MM.1S (cell line): ENCODE data around the gene RNF123.

ENCODE experiments used
- DNase-seq: peaks from one replicate; pipeline ENCODE4 v3.0.0-alpha.2; 2015
- H2AFZ ChIP-seq: fragments of 300-600 bp; sonication (generic); 2 replicates; pipeline ENCODE4 v1.6.0; 2016; ENCODE audit warnings: antibody characterized with exemption, low read length
- H3F3A ChIP-seq: fragments of 300-600 bp; sonication (generic); 2 replicates; pipeline ENCODE4 v1.6.1; 2016; ENCODE audit warnings: mild to moderate bottlenecking, antibody characterized with exemption, low read length, moderate library complexity, mixed read lengths; ENCODE audit not compliant: insufficient read depth
- H3K27ac ChIP-seq: fragments of 300-600 bp; sonication (generic); 2 replicates; pipeline ENCODE4 v1.5.1; 2016; ENCODE audit warnings: mild to moderate bottlenecking, low read length
- H3K27me3 ChIP-seq: fragments of 300-600 bp; sonication (generic); replicated peaks from 2 replicates; pipeline ENCODE4 v1.6.0; 2016; ENCODE audit warnings: low read length; ENCODE audit not compliant: insufficient read depth
- H3K36me3 ChIP-seq: fragments of 300-600 bp; sonication (generic); replicated peaks from 2 replicates; pipeline ENCODE4 v1.6.1; 2016; ENCODE audit warnings: mild to moderate bottlenecking, low read length, mixed read lengths; ENCODE audit not compliant: insufficient read depth
- H3K4me1 ChIP-seq: fragments of 300-600 bp; sonication (generic); 2 replicates; pipeline ENCODE4 v1.6.1; 2016; ENCODE audit warnings: low read length, mixed read lengths
- H3K4me2 ChIP-seq: fragments of 300-600 bp; sonication (generic); 2 replicates; pipeline ENCODE4 v1.6.0; 2016; ENCODE audit warnings: low read depth, low read length
- H3K4me3 ChIP-seq: fragments of 300-600 bp; sonication (generic); 2 replicates; pipeline ENCODE4 v1.5.1; 2016; ENCODE audit warnings: low read length, mixed read lengths
- H3K79me2 ChIP-seq: fragments of 300-600 bp; sonication (generic); 2 replicates; pipeline ENCODE4 v1.6.1; 2016; ENCODE audit warnings: mixed run types, low read length, mixed read lengths
- H3K9ac ChIP-seq: fragments of 300-600 bp; sonication (generic); 2 replicates; pipeline ENCODE4 v1.6.1; 2016; ENCODE audit warnings: low read length, mixed read lengths
- H3K9me2 ChIP-seq: fragments of 300-600 bp; sonication (generic); replicated peaks from 2 replicates; pipeline ENCODE4 v1.6.1; 2016; ENCODE audit warnings: mild to moderate bottlenecking, low read length, mixed read lengths; ENCODE audit not compliant: insufficient read depth
- H3K9me3 ChIP-seq: fragments of 300-600 bp; sonication (generic); replicated peaks from 2 replicates; pipeline ENCODE4 v1.6.1; 2016; ENCODE audit warnings: mild to moderate bottlenecking, low read length, mixed read lengths; ENCODE audit not compliant: insufficient read depth
- H4K20me1 ChIP-seq: fragments of 300-600 bp; sonication (generic); 2 replicates; pipeline ENCODE4 v1.6.1; 2016; ENCODE audit warnings: mild to moderate bottlenecking, low read length, moderate library complexity, mixed read lengths; ENCODE audit not compliant: insufficient read depth
- EZH2 ChIP-seq: fragments of 300-600 bp; sonication (generic); optimal IDR thresholded peaks from 2 replicates; pipeline ENCODE3; 2017; ENCODE audit warnings: low read depth, mild to moderate bottlenecking, antibody characterized with exemption, low read length, mixed read lengths
- EZH2phosphoT487 ChIP-seq: fragments of 300-600 bp; sonication (generic); IDR thresholded peaks from 2 replicates; pipeline ENCODE4 v1.6.1; 2018; ENCODE audit warnings: antibody characterized with exemption, low read length
- TF ChIP-seq, protein P1 (sequence below): fragments of 300-600 bp; sonication (generic); IDR thresholded peaks from 2 replicates; pipeline ENCODE4 v1.5.1; 2016; ENCODE audit warnings: antibody characterized with exemption, low read length, mixed read lengths

RNF123 gene

DNA sequence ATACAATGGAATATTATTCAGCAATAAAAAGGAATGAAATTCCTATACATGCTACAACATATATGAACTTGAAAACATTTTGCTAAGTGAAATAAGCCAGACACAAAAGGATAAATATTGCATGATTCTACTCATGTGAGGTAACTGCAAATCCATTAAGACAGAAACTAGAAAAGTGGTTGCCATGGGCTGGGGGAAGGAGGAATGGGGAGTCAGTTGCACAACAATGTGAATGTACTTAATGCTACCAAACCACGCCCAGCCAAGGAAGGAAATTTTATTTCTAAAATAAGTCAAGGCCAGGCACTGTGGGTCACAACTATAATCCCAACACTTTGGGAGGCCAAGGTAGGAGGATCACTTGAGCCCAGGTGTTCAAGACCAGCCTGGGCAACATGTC is 44.2 kb downstream of the RNF123 start:
- Histone ChIP-seq H3K27ac (no peak overlapping the region), H3K4me3 (no peak overlapping the region), H3F3A (no peaks in the 10 kb centered on the region), H4K20me1 (no peaks in the 10 kb centered on the region), H3K9me3 (no peaks in the 10 kb centered on the region), H3K36me3 (no peaks in the 10 kb centered on the region; the same call in 1 of the 2 replicates), H3K9ac (no peak overlapping the region), H3K27me3 (no peaks in the 10 kb centered on the region), H3K79me2 (peaks cover 16% of the 10 kb centered on the region), H3K4me1 (no peaks in the 10 kb centered on the region), H2AFZ (no peak overlapping the region), H3K4me2 (no peak overlapping the region), H3K9me2 (no peaks in the 10 kb centered on the region)
- no peak for DNase-seq
- no peak for TF ChIP-seq EZH2
- TF ChIP-seq EZH2phosphoT487 = no peak
- TF ChIP-seq, protein P1, sequence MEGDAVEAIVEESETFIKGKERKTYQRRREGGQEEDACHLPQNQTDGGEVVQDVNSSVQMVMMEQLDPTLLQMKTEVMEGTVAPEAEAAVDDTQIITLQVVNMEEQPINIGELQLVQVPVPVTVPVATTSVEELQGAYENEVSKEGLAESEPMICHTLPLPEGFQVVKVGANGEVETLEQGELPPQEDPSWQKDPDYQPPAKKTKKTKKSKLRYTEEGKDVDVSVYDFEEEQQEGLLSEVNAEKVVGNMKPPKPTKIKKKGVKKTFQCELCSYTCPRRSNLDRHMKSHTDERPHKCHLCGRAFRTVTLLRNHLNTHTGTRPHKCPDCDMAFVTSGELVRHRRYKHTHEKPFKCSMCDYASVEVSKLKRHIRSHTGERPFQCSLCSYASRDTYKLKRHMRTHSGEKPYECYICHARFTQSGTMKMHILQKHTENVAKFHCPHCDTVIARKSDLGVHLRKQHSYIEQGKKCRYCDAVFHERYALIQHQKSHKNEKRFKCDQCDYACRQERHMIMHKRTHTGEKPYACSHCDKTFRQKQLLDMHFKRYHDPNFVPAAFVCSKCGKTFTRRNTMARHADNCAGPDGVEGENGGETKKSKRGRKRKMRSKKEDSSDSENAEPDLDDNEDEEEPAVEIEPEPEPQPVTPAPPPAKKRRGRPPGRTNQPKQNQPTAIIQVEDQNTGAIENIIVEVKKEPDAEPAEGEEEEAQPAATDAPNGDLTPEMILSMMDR = no peak

DNA sequence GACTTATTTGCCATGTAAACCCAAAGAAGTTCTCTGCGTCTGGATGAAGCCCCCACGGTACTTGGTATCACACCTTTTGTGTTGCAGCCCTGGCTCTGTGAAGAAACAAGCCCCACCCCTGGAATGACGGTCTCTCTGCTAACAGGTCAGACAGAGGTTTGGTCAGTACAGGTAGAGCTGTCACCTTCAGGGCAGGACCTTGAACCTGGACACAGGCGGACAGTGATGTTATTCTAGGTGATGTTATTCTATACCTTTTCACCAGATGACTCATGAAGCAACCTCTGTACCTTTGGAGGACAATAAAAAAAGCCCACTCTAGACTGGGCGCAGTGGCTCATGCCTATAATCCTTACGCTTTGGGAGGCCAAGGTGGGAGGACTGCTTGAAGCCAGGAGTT is 45.4 kb downstream of the RNF123 start:
- peaks cover 16% of the 10 kb centered on the region for H3K79me2 ChIP-seq
- no peaks in the 10 kb centered on the region for H3K4me1 ChIP-seq
- DNase-seq = no peak

DNA sequence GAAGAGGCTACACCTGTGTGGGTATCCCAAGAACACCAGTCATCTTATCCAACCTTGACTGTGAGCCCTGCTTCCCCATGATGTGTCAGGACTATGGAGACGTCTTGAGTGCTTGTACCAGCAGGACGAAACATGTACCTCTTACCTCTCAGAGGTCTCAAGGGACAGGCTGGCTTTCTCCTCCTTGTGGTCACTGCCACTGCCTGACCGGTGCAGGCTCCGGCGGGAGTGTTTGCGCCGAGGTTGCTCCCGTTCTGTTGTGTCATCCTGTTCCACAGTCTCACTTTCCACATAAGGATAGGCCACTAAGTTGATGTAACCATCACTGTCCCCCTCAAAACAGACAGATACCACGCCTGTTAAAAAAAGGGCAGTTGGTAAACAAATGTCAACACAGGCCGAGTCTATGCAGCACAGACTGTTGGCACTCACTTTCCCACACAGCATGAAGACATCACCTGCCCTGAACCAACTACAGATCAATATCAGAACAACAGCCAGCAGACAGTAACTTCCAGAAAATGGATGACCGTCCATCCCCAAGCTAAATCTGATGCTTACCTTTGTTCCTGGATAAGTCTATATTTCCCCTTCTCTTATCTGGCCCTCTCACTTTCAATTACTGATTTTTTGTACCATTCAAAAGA is 48.8 kb downstream of the RNF123 start:
- H3K4me1 ChIP-seq = no peaks in the 10 kb centered on the region
- DNase-seq = no peak
- H3K9ac ChIP-seq = no peak overlapping the region
- H3K9me2 ChIP-seq = no peaks in the 10 kb centered on the region
- H2AFZ ChIP-seq = no peak overlapping the region
- peaks cover 14% of the 10 kb centered on the region for H3K79me2 ChIP-seq
- H4K20me1 ChIP-seq = no peaks in the 10 kb centered on the region
- H3K27ac ChIP-seq = no peak overlapping the region
- no peaks in the 10 kb centered on the region for H3F3A ChIP-seq
- no peak overlapping the region for H3K4me2 ChIP-seq
- H3K36me3 ChIP-seq = no peaks in the 10 kb centered on the region
- no peak overlapping the region for H3K4me3 ChIP-seq
- H3K27me3 ChIP-seq = no peaks in the 10 kb centered on the region
- H3K9me3 ChIP-seq = no peaks in the 10 kb centered on the region
- TF ChIP-seq, protein P1 = no peak
- TF ChIP-seq EZH2phosphoT487 = no peak
- TF ChIP-seq EZH2 = no peak

More for the DNA sequence above, 45.4 kb downstream of the RNF123 start:
- TF ChIP-seq, protein P1 = no peak
- TF ChIP-seq EZH2 = no peak
- no peak for TF ChIP-seq EZH2phosphoT487
- no peak overlapping the region for H3K9ac ChIP-seq
- no peaks in the 10 kb centered on the region for H3F3A ChIP-seq
- H4K20me1 ChIP-seq = no peaks in the 10 kb centered on the region
- no peak overlapping the region for H2AFZ ChIP-seq
- no peaks in the 10 kb centered on the region; the same call in 1 of the 2 replicates for H3K36me3 ChIP-seq
- no peak overlapping the region for H3K4me3 ChIP-seq
- H3K27me3 ChIP-seq = no peaks in the 10 kb centered on the region
- no peaks in the 10 kb centered on the region for H3K9me3 ChIP-seq
- H3K4me2 ChIP-seq = no peak overlapping the region
- H3K9me2 ChIP-seq = no peaks in the 10 kb centered on the region
- H3K27ac ChIP-seq = no peak overlapping the region
